Activated naive CD8-positive, alpha-beta T cell treated with anti-CD3 and anti-CD28 coated beads for 36 hours (primary cell): ENCODE measurements around the gene SLC24A3. TPM values are rescaled to one million over a fixed set of nuclear protein-coding genes. Genes with fewer than 3 reads are reported as not detected.

Experiments used
- DNase-seq: peaks from one replicate; pipeline ENCODE4 v3.0.0; 2021
- H3K27ac Mint-ChIP-seq: one replicate; pipeline ENCODE4 v1.8.0; 2022; ENCODE audit warnings: mild to moderate bottlenecking, moderate library complexity, mixed read lengths
- H3K27me3 Mint-ChIP-seq: one replicate; pipeline ENCODE4 v1.8.0; 2022; ENCODE audit warnings: mild to moderate bottlenecking, mixed read lengths
- H3K36me3 Mint-ChIP-seq: one replicate; pipeline ENCODE4 v1.8.0; 2021; ENCODE audit warnings: mild to moderate bottlenecking, mixed read lengths
- H3K4me1 Mint-ChIP-seq: one replicate; pipeline ENCODE4 v1.8.0; 2021; ENCODE audit warnings: mixed read lengths
- H3K4me3 Mint-ChIP-seq: one replicate; pipeline ENCODE4 v1.8.0; 2022; ENCODE audit warnings: mild to moderate bottlenecking, moderate library complexity, mixed read lengths
- H3K9me3 Mint-ChIP-seq: one replicate; pipeline ENCODE4 v1.8.0; 2022; ENCODE audit warnings: mixed read lengths
- total RNA-seq, 2 experiments: library from RNA; stranded (reverse); gene quantifications; one replicate each; pipeline ENCODE4 v1.2.3, GENCODE V29; 2021

The SLC24A3 gene
- total RNA-seq, 2 experiments from 2014 or later: not detected

DNA sequence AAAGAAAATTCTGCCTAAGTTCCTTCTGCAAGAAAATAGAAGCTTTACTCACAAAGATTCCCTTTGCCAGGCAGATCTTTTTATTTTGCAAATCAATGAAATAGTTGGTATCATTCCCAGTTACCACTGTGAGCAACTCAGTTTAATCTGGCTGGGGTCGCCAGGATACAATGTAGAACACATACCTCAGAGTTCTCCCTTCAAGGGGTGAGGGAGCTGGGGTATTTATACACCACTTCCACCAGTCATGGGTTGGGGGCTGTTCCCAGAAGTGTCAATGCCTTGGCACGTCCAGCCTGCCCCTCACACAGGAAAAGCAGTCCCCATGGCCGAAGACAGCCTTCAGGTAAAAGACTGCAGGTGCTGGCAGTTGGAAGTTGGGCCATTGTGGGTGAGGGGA is 86.2 kb downstream of the SLC24A3 start:
- no peak overlapping the region for H3K4me3 Mint-ChIP-seq
- DNase-seq: no peak
- no peak overlapping the region for H3K27ac Mint-ChIP-seq
- no peaks in the 10 kb centered on the region for H3K36me3 Mint-ChIP-seq
- H3K4me1 Mint-ChIP-seq: no peaks in the 10 kb centered on the region
- peaks cover 8% of the 10 kb centered on the region for H3K27me3 Mint-ChIP-seq
- no peaks in the 10 kb centered on the region for H3K9me3 Mint-ChIP-seq

DNA sequence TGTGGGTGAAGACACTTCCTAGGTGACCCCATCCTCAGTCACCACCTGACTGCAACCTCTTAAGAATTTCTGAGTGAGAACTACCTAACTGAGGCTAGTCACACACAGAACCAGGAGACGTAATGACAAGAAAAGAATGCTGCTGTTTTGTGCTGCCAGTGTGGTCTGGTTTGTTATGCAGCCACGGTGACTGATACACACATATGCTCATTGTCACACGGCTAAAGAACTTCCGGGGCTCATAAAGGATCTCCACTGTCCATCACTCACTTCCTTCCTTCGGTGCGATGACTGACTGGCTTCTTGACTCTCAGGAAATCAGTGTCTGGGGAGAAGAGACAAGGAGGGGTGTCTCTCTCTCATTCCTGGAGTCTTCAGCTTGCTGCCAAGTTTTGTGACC is 88.0 kb downstream of the SLC24A3 start:
- H3K9me3 Mint-ChIP-seq: no peaks in the 10 kb centered on the region

GRCh38 chr20:19301142-19301541 is 88.7 kb downstream of the SLC24A3 start:
- Mint-ChIP-seq H3K36me3 (no peaks in the 10 kb centered on the region), H3K9me3 (no peaks in the 10 kb centered on the region), H3K4me1 (no peaks in the 10 kb centered on the region), H3K27me3 (peaks cover 8% of the 10 kb centered on the region), H3K4me3 (no peak overlapping the region), H3K27ac (no peak overlapping the region)
- DNase-seq: no peak

More for the DNA sequence above, 88.0 kb downstream of the SLC24A3 start:
- Mint-ChIP-seq H3K4me3 (no peak overlapping the region), H3K27me3 (peaks cover 8% of the 10 kb centered on the region), H3K4me1 (no peaks in the 10 kb centered on the region), H3K36me3 (no peaks in the 10 kb centered on the region), H3K27ac (no peak overlapping the region)
- DNase-seq: no peak

DNA sequence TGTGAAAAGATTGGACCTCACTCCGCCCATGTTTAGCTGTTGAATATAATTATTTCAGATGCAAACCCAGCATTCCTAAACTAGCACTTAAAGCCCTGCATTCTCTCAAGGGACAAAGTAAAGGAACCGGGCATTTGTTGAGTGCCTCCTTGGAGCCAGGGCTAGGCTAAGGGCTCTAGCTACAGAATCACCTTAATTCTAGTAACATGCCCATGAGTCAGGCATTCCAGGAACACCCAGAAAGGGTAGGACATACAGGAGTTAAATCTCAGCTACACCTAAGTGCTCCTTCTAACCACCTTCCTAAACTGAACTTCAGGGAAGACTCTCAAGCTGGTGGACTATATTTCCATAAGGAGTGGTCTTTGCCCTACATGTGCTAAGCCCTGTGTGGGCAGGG is 89.4 kb downstream of the SLC24A3 start:
- peaks cover 8% of the 10 kb centered on the region for H3K27me3 Mint-ChIP-seq
- no peaks in the 10 kb centered on the region for H3K9me3 Mint-ChIP-seq
- no peak overlapping the region for H3K27ac Mint-ChIP-seq
- DNase-seq: no peak
- no peaks in the 10 kb centered on the region for H3K4me1 Mint-ChIP-seq
- no peaks in the 10 kb centered on the region for H3K36me3 Mint-ChIP-seq
- no peak overlapping the region for H3K4me3 Mint-ChIP-seq

GRCh38 chr20:19302714-19303113 is 90.3 kb downstream of the SLC24A3 start:
- Mint-ChIP-seq H3K36me3 (no peaks in the 10 kb centered on the region), H3K4me1 (no peaks in the 10 kb centered on the region), H3K27ac (no peak overlapping the region), H3K9me3 (no peaks in the 10 kb centered on the region), H3K27me3 (peaks cover 7% of the 10 kb centered on the region), H3K4me3 (no peak overlapping the region)
- DNase-seq: no peak

- no peaks in the 10 kb centered on the region for H3K27me3 Mint-ChIP-seq
- no peak for DNase-seq
- no peaks in the 10 kb centered on the region for H3K4me1 Mint-ChIP-seq
- no peaks in the 10 kb centered on the region for H3K36me3 Mint-ChIP-seq
- no peaks in the 10 kb centered on the region for H3K9me3 Mint-ChIP-seq
- no peak overlapping the region for H3K4me3 Mint-ChIP-seq
- H3K27ac Mint-ChIP-seq: no peak overlapping the region
Observed at GRCh38 chr20:19304389-19304788, 91.9 kb downstream of the SLC24A3 start.

- no peak overlapping the region for H3K27ac Mint-ChIP-seq
- no peaks in the 10 kb centered on the region for H3K36me3 Mint-ChIP-seq
- no peaks in the 10 kb centered on the region for H3K9me3 Mint-ChIP-seq
- no peak for DNase-seq
- H3K4me1 Mint-ChIP-seq: no peaks in the 10 kb centered on the region
- H3K4me3 Mint-ChIP-seq: no peak overlapping the region
- no peaks in the 10 kb centered on the region for H3K27me3 Mint-ChIP-seq
Observed at GRCh38 chr20:19304886-19305415, 92.5 kb downstream of the SLC24A3 start.

DNA sequence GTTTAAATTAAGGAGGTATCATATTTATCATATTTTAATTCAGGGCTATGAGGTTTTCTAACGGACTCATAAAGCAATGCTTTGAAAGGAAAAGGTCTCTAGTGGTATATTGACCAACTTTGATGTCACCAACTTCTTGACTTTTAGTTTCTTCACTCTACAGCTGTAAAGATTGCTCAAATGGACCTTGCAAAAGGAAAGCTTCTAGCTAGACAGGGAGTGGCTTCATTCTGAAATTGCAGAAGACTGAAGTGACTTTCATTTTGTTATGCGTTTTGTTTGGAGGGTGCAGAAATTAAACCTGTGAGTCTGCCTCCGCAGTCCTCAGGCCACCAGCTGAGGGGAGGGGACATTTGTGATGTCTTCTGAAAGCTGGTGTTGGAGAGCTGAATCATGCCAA is 95.7 kb downstream of the SLC24A3 start:
- H3K36me3 Mint-ChIP-seq: no peaks in the 10 kb centered on the region
- H3K4me3 Mint-ChIP-seq: no peak overlapping the region
- no peaks in the 10 kb centered on the region for H3K9me3 Mint-ChIP-seq
- H3K27ac Mint-ChIP-seq: no peak overlapping the region
- H3K27me3 Mint-ChIP-seq: no peaks in the 10 kb centered on the region
- no peak for DNase-seq
- no peaks in the 10 kb centered on the region for H3K4me1 Mint-ChIP-seq

GRCh38 chr20:19310541-19310940 is 98.1 kb downstream of the SLC24A3 start:
- H3K27ac Mint-ChIP-seq: no peak overlapping the region
- no peak for DNase-seq
- no peak overlapping the region for H3K4me3 Mint-ChIP-seq
- no peaks in the 10 kb centered on the region for H3K36me3 Mint-ChIP-seq
- no peaks in the 10 kb centered on the region for H3K27me3 Mint-ChIP-seq
- no peaks in the 10 kb centered on the region for H3K4me1 Mint-ChIP-seq
- H3K9me3 Mint-ChIP-seq: no peaks in the 10 kb centered on the region

DNA sequence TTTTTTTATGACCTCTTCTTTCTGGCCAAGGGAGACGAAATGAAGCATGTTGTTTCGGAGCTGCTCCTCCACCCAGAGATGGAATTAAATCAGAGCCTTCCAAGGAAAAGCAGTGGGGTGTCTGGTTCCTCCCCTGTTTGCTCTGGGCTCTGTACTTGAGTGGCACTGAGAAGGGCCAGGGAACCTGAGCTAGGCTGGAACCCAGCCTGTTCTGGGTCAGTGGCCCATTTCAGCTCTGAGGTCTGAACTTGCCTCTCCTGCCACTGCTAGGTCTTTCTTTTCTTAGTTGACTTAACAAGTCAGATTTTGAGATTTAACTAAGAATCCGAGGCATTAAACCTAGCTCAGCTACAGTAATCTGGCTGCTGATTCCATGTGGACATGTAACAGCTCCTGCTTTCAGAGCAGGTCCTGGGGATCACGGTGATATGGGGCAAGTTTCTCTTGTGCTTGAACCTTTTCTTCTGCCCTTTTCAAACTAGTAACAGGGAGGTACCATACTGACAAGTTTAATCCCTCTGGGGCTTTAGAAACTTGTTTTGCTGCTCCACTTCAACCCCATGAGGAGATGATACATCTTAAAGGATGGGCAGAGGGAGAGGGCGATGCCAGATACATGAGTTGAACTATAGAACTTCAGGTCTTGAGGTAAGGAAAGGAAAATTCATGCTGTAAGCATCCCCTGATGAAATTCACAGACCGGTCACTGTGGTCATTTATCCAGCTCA is 101.1 kb downstream of the SLC24A3 start:
- peaks cover 4% of the 10 kb centered on the region for H3K27me3 Mint-ChIP-seq
- DNase-seq: no peak
- H3K9me3 Mint-ChIP-seq: no peaks in the 10 kb centered on the region
- H3K36me3 Mint-ChIP-seq: no peaks in the 10 kb centered on the region
- peaks cover 6% of the 10 kb centered on the region for H3K4me1 Mint-ChIP-seq
- H3K4me3 Mint-ChIP-seq: no peak overlapping the region
- no peak overlapping the region for H3K27ac Mint-ChIP-seq

- Mint-ChIP-seq H3K4me3 (no peak overlapping the region), H3K27me3 (peaks cover 8% of the 10 kb centered on the region), H3K36me3 (no peaks in the 10 kb centered on the region), H3K27ac (no peak overlapping the region), H3K9me3 (no peaks in the 10 kb centered on the region), H3K4me1 (peaks cover 6% of the 10 kb centered on the region)
- no peak for DNase-seq
Observed at GRCh38 chr20:19314621-19315020, 102.2 kb downstream of the SLC24A3 start.

GRCh38 chr20:19317237-19318069 is 105.0 kb downstream of the SLC24A3 start:
- Mint-ChIP-seq H3K36me3 (no peaks in the 10 kb centered on the region), H3K9me3 (no peaks in the 10 kb centered on the region), H3K4me3 (no peak overlapping the region), H3K27me3 (peaks cover 9% of the 10 kb centered on the region), H3K27ac (no peak overlapping the region), H3K4me1 (peaks cover 6% of the 10 kb centered on the region)
- no peak for DNase-seq

- no peak for DNase-seq
- H3K4me1 Mint-ChIP-seq: peaks cover 6% of the 10 kb centered on the region
- H3K36me3 Mint-ChIP-seq: no peaks in the 10 kb centered on the region
- no peak overlapping the region for H3K27ac Mint-ChIP-seq
- no peak overlapping the region for H3K4me3 Mint-ChIP-seq
- peaks cover 9% of the 10 kb centered on the region for H3K27me3 Mint-ChIP-seq
- H3K9me3 Mint-ChIP-seq: no peaks in the 10 kb centered on the region
Observed at GRCh38 chr20:19318610-19319009, 106.2 kb downstream of the SLC24A3 start.

GRCh38 chr20:19320005-19320404 is 107.6 kb downstream of the SLC24A3 start:
- Mint-ChIP-seq H3K36me3 (no peaks in the 10 kb centered on the region), H3K4me3 (no peak overlapping the region), H3K9me3 (no peaks in the 10 kb centered on the region), H3K4me1 (peaks cover 6% of the 10 kb centered on the region), H3K27me3 (peaks cover 9% of the 10 kb centered on the region), H3K27ac (no peak overlapping the region)
- DNase-seq: no peak

DNA sequence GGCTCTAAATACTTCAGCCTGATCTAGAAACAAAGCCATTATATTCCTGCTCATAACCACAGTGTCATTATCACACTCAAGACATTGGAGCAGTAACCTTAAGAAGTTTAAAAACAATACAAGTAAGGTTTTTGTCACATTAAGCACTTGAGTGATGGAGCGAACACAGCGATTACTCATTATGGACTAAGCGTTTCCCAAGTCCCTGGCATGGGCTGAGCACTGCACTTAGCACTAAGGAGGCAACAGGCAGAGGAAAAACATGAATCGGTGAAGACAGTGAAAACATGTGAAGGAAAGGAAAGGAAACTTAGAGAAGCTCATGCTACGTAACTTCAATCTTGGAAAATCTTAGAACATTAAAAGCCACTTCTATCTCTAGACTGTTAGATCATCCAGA is 108.7 kb downstream of the SLC24A3 start:
- Mint-ChIP-seq H3K27me3 (peaks cover 9% of the 10 kb centered on the region), H3K4me1 (peaks cover 6% of the 10 kb centered on the region), H3K9me3 (no peaks in the 10 kb centered on the region), H3K36me3 (no peaks in the 10 kb centered on the region), H3K4me3 (no peak overlapping the region), H3K27ac (no peak overlapping the region)
- DNase-seq: no peak
